IMR-90 (cell line): ENCODE data around the gene IER3. TPM values are rescaled to one million over a fixed set of nuclear protein-coding genes. Genes with fewer than 3 reads are reported as not detected.

Experiments used
- ATAC-seq: fragments of 200-7000 bp; cut with Tn5 transposase; 2 replicates; pipeline ENCODE4 v1.9.1; 2020; ENCODE audit warnings: low read depth, mild to moderate bottlenecking, moderate library complexity
- BruUV-seq: library from RNA; stranded (reverse); fragments of 400-500 nt; replicated peaks from 2 replicates; lab custom pipeline; 2021; lab: Mats Ljungman, UMichigan
- CTCF ChIA-PET: fragments of 300-600 bp; formaldehyde crosslinking; extraction: SDS; loops from one replicate; lab custom pipeline; 2021; ENCODE audit warnings: antibody characterized with exemption; lab: Yijun Ruan, JAX
- POLR2A ChIA-PET: fragments of 300-600 bp; sonication (Branson Sonifier 250); formaldehyde crosslinking; loops from one replicate; lab custom pipeline; 2022; ENCODE audit warnings: antibody characterized with exemption; ENCODE audit not compliant: unreplicated experiment; lab: Charles Lee
- DNase-seq: peaks from one replicate; pipeline ENCODE4 v3.0.0; 2013
- H2AFZ ChIP-seq: replicated peaks from 2 replicates; pipeline ENCODE3; 2013; ENCODE audit warnings: low read length, mild to moderate bottlenecking; ENCODE audit not compliant: poor library complexity
- H2AK5ac ChIP-seq: 2 replicates; pipeline ENCODE4 v1.6.1; 2013; ENCODE audit warnings: low read depth, low read length, inconsistent platforms
- H2AK9ac ChIP-seq: replicated peaks from 2 replicates; pipeline ENCODE3; 2013; ENCODE audit warnings: mild to moderate bottlenecking, low read depth, low read length, moderate library complexity; ENCODE audit not compliant: poor library complexity
- H2BK120ac ChIP-seq: 2 replicates; pipeline ENCODE4 v1.6.1; 2013; ENCODE audit warnings: low read depth, low read length, inconsistent platforms
- H2BK15ac ChIP-seq: 3 replicates; pipeline ENCODE4 v1.6.1; 2013; ENCODE audit warnings: low read depth, low read length, inconsistent platforms
- H2BK20ac ChIP-seq: 2 replicates; pipeline ENCODE4 v1.6.1; 2013; ENCODE audit warnings: low read depth, mild to moderate bottlenecking, inconsistent platforms, low read length, moderate library complexity
- H2BK5ac ChIP-seq: 2 replicates; pipeline ENCODE4 v1.6.1; 2013; ENCODE audit warnings: mild to moderate bottlenecking, low read depth, low read length, inconsistent platforms; ENCODE audit not compliant: poor library complexity, severe bottlenecking
- H3K14ac ChIP-seq: replicated peaks from 2 replicates; pipeline ENCODE4 v1.6.1; 2013; ENCODE audit warnings: low read depth, low read length, inconsistent platforms
- H3K18ac ChIP-seq: 2 replicates; pipeline ENCODE4 v1.6.1; 2013; ENCODE audit warnings: low read depth, low read length, control low read depth
- H3K23ac ChIP-seq: 2 replicates; pipeline ENCODE4 v1.6.1; 2013; ENCODE audit warnings: low read depth, low read length, inconsistent platforms
- H3K27ac ChIP-seq: 2 replicates; pipeline ENCODE4 v1.5.1; 2013; ENCODE audit warnings: mild to moderate bottlenecking, control low read depth, low read length; ENCODE audit not compliant: insufficient read depth
- H3K27me3 ChIP-seq: 2 replicates; pipeline ENCODE4 v1.6.1; 2013; ENCODE audit warnings: low read length; ENCODE audit not compliant: control insufficient read depth, insufficient read depth
- H3K36me3 ChIP-seq: 2 replicates; pipeline ENCODE4 v1.6.1; 2013; ENCODE audit warnings: low read length, mixed read lengths; ENCODE audit not compliant: control insufficient read depth, insufficient read depth
- H3K4ac ChIP-seq: 2 replicates; pipeline ENCODE4 v1.6.1; 2013; ENCODE audit warnings: low read depth, low read length, inconsistent platforms
- H3K4me1 ChIP-seq: 2 replicates; pipeline ENCODE4 v1.6.1; 2013; ENCODE audit warnings: low read length, mixed read lengths; ENCODE audit not compliant: control insufficient read depth, insufficient read depth
- H3K4me2 ChIP-seq: 2 replicates; pipeline ENCODE4 v1.6.1; 2013; ENCODE audit warnings: low read depth, mild to moderate bottlenecking, control low read depth, low read length, moderate library complexity
- H3K4me3 ChIP-seq: 2 replicates; pipeline ENCODE4 v1.5.1; 2013; ENCODE audit warnings: low read depth, mild to moderate bottlenecking, control low read depth, low read length, moderate library complexity; ENCODE audit not compliant: insufficient read depth
- H3K56ac ChIP-seq: 2 replicates; pipeline ENCODE4 v1.6.1; 2013; ENCODE audit warnings: low read length, inconsistent platforms; ENCODE audit not compliant: insufficient read depth; ENCODE audit errors: extremely low read depth
- H3K79me1 ChIP-seq, 2 experiments: 2 replicates each; pipeline ENCODE4 v1.6.1; 2013; ENCODE audit warnings: low read length in 2 of 2, inconsistent platforms in 1 of 2, low read depth in 1 of 2
- H3K9ac ChIP-seq: 2 replicates; pipeline ENCODE4 v1.6.1; 2013; ENCODE audit warnings: low read depth, low read length, control low read depth
- H3K9me1 ChIP-seq: 2 replicates; pipeline ENCODE4 v1.6.1; 2013; ENCODE audit warnings: low read length, inconsistent platforms; ENCODE audit not compliant: insufficient read depth
- H3K9me3 ChIP-seq: 2 replicates; pipeline ENCODE4 v1.6.1; 2013; ENCODE audit warnings: low read length; ENCODE audit not compliant: control insufficient read depth, insufficient read depth
- H4K20me1 ChIP-seq: 2 replicates; pipeline ENCODE4 v1.6.1; 2013; ENCODE audit warnings: low read length, inconsistent platforms; ENCODE audit not compliant: insufficient read depth
- H4K5ac ChIP-seq: 2 replicates; pipeline ENCODE4 v1.6.1; 2013; ENCODE audit warnings: mild to moderate bottlenecking, low read depth, low read length, control low read depth
- H4K8ac ChIP-seq, 2 experiments: 2 replicates each; pipeline ENCODE4 v1.6.1; 2013; ENCODE audit warnings: low read depth in 2 of 2, low read length in 2 of 2, control low read depth in 1 of 2, inconsistent platforms in 1 of 2
- H4K91ac ChIP-seq: 2 replicates; pipeline ENCODE4 v1.6.1; 2013; ENCODE audit warnings: low read depth, low read length, inconsistent platforms; ENCODE audit not compliant: insufficient read depth
- CTCF ChIP-seq: conservative IDR thresholded peaks from 2 replicates; pipeline ENCODE4 v1.5.1; 2012; ENCODE audit warnings: mild to moderate bottlenecking, low read depth, low read length, improper control_type of control experiment
- MAZ ChIP-seq: IDR thresholded peaks from 2 replicates; pipeline ENCODE4 v1.6.1; 2012; ENCODE audit warnings: low read depth, mild to moderate bottlenecking, low read length, improper control_type of control experiment, moderate library complexity, borderline replicate concordance
- WGBS, 2 experiments: methylation state at CpG; one replicate each; pipeline versions ENCODE4 v1.1.5 to v1.1.7; 2013; ENCODE audit warnings: missing lambda C conversion rate in 2 of 2; ENCODE audit not compliant: insufficient read length in 1 of 2; ENCODE audit errors: extremely low coverage in 2 of 2; 5-methylcytosine and 5-hydroxymethylcytosine counted together
- dilution Hi-C: fragments of 300-500 bp; cut with HindIII; formaldehyde crosslinking; loops from one replicate; pipeline ENCODE4 v1.14.3; 2018; ENCODE audit warnings: low sequenced_read_pairs; ENCODE audit not compliant: unreplicated experiment
- in situ Hi-C: fragments of 300-500 bp; cut with MboI; formaldehyde crosslinking; loops from 3 replicates; pipeline ENCODE4 v1.14.3; 2019; ENCODE audit warnings: low sequenced_read_pairs, inconsistent platforms, mixed read lengths
- intact Hi-C: fragments of 100-400 bp; cut with micrococcal nuclease; formaldehyde crosslinking; loops from 2 replicates; pipeline ENCODE4 v1.10.0; 2022
- polyA plus RNA-seq, 3 experiments: library from polyadenylated mRNA; depleted of rRNA; stranded (reverse); fragments of >200 nt; gene quantifications; 2 replicates each; pipeline ENCODE4 v1.2.3, GENCODE V29; 2012; ENCODE audit warnings: low replicate concordance in 1 of 3
- total RNA-seq: library from RNA; depleted of rRNA; stranded (reverse); fragments of >200 nt; gene quantifications from 2 replicates; pipeline ENCODE4 v1.2.3, GENCODE V29; 2012

IER3 gene
- total and polyA plus RNA-seq, 2 of the 4 experiments (the other 2 are of a cell fraction) = 38.4 to 159 TPM

GRCh38 chr6:30763618-30764489 lies 19.5 kb upstream of the IER3 start:
- peaks cover 25% of the 10 kb centered on the region for H3K4me1 ChIP-seq
- ATAC-seq (peak; percentile 31), DNase-seq (peak; percentile 54)
- H3K27ac ChIP-seq = peak overlapping the region; percentile 90
- peak overlapping the region; percentile 89 for H4K5ac ChIP-seq
- peaks cover 5% of the 10 kb centered on the region; the same call in 1 of the 2 replicates for H4K20me1 ChIP-seq
- WGBS, 2 experiments = no CpG with 5 or more reads among the region's 8 CpGs
- peak overlapping the region; percentile 8; the same call in 1 of the 2 replicates for H3K23ac ChIP-seq
- ChIA-PET CTCF (no interaction called here), POLR2A (interaction anchor here (0.6 to 1.1 kb wide), 2 partner anchors 16 to 37 kb away, joined by 3 to 7 read pairs; no protein-coding TSS in a partner anchor)
- H3K9me3 ChIP-seq = no peaks in the 10 kb centered on the region
- peak overlapping the region; percentile 51 for H3K9ac ChIP-seq
- H2AFZ ChIP-seq = peak overlapping the region; percentile 16
- H3K36me3 ChIP-seq = no peaks in the 10 kb centered on the region
- peak overlapping the region; percentile 68 for H2BK20ac ChIP-seq
- peaks cover 29% of the 10 kb centered on the region for H3K9me1 ChIP-seq
- TF ChIP-seq CTCF (peak; percentile 21; the same call in 1 of the 2 replicates), MAZ (no peak)
- H3K14ac ChIP-seq = peak overlapping the region; percentile 73
- H3K27me3 ChIP-seq = no peaks in the 10 kb centered on the region
- in situ Hi-C loops (no loop called here), dilution Hi-C loops (no loop called here), intact Hi-C loops (no loop called here)
- H2AK5ac ChIP-seq = peak overlapping the region; percentile 58
- peaks cover 0 to 32% of the 10 kb centered on the region in 2 experiments; a peak in 2 of 4 replicates for H3K79me1 ChIP-seq
- H3K18ac ChIP-seq = peak overlapping the region; percentile 90
- H3K56ac ChIP-seq = peak overlapping the region; percentile 13
- peak overlapping the region; percentile 8 for H2AK9ac ChIP-seq
- peak overlapping the region; percentile 85 to 88 for H4K8ac ChIP-seq
- peak overlapping the region; percentile 86 for H4K91ac ChIP-seq
- H3K4me2 ChIP-seq = no peak overlapping the region
- no TSS peak for BruUV-seq
- H3K4me3 ChIP-seq = no peak overlapping the region
- peak overlapping the region; percentile 60 for H2BK15ac ChIP-seq
- peak overlapping the region; percentile 92 for H2BK120ac ChIP-seq
- peak overlapping the region; percentile 90 for H3K4ac ChIP-seq
- H2BK5ac ChIP-seq = peak overlapping the region; percentile 89
